ENCODE measurements around the gene TTC9. TPM values are rescaled to one million over a fixed set of nuclear protein-coding genes. Genes with fewer than 3 reads are reported as not detected.

TTC9 gene
- total RNA-seq, 2 donors from 2014 or later: 1.6 to 2.6 TPM

DNA sequence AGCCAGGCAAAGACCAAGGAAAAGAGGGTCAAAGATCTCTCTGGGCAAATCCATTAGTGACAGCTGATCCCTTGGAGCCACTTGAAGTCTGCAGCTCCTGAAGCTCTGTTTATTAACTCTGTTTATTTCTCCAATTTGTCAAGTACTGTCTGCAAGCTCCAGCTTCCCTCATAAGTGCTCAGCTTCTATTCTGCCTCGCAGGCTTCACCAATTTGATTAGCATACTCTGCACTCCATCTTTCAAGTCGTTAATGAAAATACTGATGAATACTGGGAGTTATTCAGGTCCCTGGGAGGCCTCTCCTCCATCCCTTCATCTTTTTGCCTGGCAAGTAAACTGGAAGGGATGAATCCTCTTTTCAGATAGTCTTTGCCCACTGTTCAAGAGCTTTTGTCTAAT is 54.3 kb downstream of the TTC9 start:
- Histone ChIP-seq H3K9me3 (no peaks in the 10 kb centered on the region), H3K27ac (no peak overlapping the region), H3K36me3 (replicated peaks in 1 of 2; ENCODE audit: insufficient read depth in 1 of 2, low read depth in 2 of 2) (no peaks in the 10 kb centered on the region), H3K4me3 (no peak overlapping the region), H3K4me1 (no peaks in the 10 kb centered on the region), H3K27me3 (no peaks in the 10 kb centered on the region)
- intact Hi-C loops (cut with DNase I): no loop called here
- ATAC-seq (no peak), DNase-seq (no peak)
- TF ChIP-seq, protein P1, sequence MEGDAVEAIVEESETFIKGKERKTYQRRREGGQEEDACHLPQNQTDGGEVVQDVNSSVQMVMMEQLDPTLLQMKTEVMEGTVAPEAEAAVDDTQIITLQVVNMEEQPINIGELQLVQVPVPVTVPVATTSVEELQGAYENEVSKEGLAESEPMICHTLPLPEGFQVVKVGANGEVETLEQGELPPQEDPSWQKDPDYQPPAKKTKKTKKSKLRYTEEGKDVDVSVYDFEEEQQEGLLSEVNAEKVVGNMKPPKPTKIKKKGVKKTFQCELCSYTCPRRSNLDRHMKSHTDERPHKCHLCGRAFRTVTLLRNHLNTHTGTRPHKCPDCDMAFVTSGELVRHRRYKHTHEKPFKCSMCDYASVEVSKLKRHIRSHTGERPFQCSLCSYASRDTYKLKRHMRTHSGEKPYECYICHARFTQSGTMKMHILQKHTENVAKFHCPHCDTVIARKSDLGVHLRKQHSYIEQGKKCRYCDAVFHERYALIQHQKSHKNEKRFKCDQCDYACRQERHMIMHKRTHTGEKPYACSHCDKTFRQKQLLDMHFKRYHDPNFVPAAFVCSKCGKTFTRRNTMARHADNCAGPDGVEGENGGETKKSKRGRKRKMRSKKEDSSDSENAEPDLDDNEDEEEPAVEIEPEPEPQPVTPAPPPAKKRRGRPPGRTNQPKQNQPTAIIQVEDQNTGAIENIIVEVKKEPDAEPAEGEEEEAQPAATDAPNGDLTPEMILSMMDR (IDR thresholded peaks at IDR 0.05): no peak
- TF ChIP-seq POLR2A (IDR thresholded peaks at IDR 0.05): no peak
- WGBS, 2 donors: 62 to 66% methylated on average over 2 of the region's 2 CpGs

DNA sequence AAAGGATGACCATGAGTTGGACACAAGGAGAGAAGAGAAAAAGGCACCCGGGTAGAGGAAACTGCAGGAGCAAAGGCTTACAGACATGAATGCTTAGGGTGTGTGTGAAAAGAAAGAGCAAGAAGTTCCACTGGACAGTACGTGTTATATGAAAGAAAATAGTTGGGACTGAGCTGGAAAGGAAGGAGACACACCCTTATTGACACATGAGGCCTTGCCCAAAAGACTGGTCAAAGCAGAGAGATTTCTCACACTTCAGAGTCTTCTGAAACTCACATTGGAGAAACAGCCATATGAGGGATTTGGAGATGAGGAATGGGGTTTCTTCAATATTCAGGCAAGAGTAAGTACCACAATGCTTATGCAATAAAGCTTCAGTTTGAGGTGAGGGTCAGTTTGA is 56.0 kb downstream of the TTC9 start:
- ATAC-seq (no peak), DNase-seq (no peak)
- intact Hi-C loops (cut with DNase I): no loop called here
- H3K9me3 ChIP-seq: no peaks in the 10 kb centered on the region
- 78 to 80% methylated on average over 2 of the region's 2 CpGs for WGBS, 2 donors
- TF ChIP-seq, protein P1 (IDR thresholded peaks at IDR 0.05): no peak
- TF ChIP-seq POLR2A (IDR thresholded peaks at IDR 0.05): no peak
- no peaks in the 10 kb centered on the region for H3K4me1 ChIP-seq
- no peak overlapping the region for H3K27ac ChIP-seq
- no peak overlapping the region for H3K4me3 ChIP-seq
- no peaks in the 10 kb centered on the region for H3K36me3 ChIP-seq (replicated peaks in 1 of 2; ENCODE audit: insufficient read depth in 1 of 2, low read depth in 2 of 2)
- no peaks in the 10 kb centered on the region for H3K27me3 ChIP-seq

DNA sequence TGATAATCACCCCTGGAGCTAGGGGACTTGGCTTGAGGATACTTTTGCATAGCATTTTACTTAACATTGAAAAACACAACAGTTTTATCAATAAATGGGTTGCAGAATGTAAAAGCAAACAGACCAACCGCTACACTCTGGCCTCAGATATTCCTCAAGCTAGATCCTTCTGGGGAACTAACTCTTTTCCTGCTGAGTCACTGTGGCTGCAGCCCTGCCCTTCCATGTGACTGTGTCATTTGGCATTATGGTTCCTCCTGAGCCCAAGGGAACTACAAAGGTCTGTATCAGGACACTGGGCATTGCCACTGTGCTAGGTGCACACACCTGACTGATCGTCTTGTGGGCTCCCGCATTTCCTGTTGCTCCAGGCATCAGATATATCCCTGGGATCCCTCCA is 56.6 kb downstream of the TTC9 start:
- Histone ChIP-seq H3K27ac (no peak overlapping the region), H3K4me3 (no peak overlapping the region), H3K4me1 (no peaks in the 10 kb centered on the region), H3K27me3 (no peaks in the 10 kb centered on the region), H3K36me3 (replicated peaks in 1 of 2; ENCODE audit: insufficient read depth in 1 of 2, low read depth in 2 of 2) (no peaks in the 10 kb centered on the region), H3K9me3 (no peaks in the 10 kb centered on the region)
- 65 to 76% methylated on average over 3 of the region's 3 CpGs for WGBS, 2 donors
- DNase-seq (peak in 3 of 4 donors; percentile 21 to 44 (median 43)), ATAC-seq (no peak)
- TF ChIP-seq POLR2A (IDR thresholded peaks at IDR 0.05): no peak
- TF ChIP-seq, protein P1 (IDR thresholded peaks at IDR 0.05): no peak
- intact Hi-C loops (cut with DNase I): no loop called here

DNA sequence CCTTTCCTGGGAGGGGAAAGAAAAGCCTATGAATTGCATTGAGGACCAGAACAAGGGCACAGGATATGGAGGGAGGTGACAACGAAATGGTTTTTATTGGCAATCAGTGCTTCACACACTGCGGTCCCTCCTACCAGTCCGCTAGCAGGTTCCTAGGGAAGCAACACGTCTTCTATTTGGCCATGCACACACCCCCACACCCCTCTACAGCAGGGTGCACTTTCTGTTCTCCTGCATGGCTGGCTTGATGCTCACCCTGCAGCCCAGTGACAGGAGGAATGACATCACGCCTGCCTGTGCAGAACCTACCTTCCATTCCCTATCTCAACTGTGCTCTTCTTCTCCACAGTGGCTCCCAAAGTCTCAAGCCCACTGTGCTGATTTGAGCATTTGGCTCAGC is 57.9 kb downstream of the TTC9 start:
- Histone ChIP-seq H3K27me3 (no peaks in the 10 kb centered on the region), H3K36me3 (replicated peaks in 1 of 2; ENCODE audit: insufficient read depth in 1 of 2, low read depth in 2 of 2) (no peaks in the 10 kb centered on the region), H3K4me1 (no peaks in the 10 kb centered on the region), H3K27ac (no peak overlapping the region), H3K9me3 (no peaks in the 10 kb centered on the region), H3K4me3 (no peak overlapping the region)
- no peak for DNase-seq
- no peak for TF ChIP-seq POLR2A (IDR thresholded peaks at IDR 0.05)
- TF ChIP-seq, protein P1 (IDR thresholded peaks at IDR 0.05): no peak
- intact Hi-C loops (cut with DNase I): no loop called here
- WGBS, 2 donors: 76 to 78% methylated on average over 5 of the region's 5 CpGs
- ATAC-seq: no peak

DNA sequence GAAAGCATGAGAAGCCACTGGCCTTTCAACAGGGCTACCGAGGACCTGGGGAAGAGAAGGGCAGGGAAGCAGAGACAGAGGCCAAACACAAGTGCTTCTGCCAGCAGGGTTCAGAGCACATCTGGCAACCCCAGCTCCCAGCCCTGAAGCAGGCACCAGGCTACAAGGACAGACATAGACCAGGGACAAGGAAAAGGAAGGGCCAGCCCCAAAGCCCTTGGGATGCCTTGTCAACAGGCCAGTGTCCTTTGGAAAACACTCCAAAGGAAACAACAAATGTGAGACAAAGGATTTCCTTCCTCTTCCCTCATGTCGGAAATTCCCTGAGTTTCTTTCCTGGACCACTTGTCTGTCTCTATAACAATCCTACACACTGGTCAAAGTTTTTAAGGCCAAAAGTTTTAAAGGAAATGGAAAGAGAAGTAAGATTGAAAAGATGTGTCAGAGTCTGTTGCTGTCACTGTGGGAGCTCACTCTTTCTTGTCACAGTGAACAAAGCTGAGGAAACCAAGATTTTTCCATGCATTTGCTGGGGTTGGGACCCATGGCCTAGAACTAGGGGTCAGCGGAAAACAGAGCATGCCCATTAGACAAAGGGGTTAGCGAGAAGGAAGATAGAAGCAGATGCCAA is 59.4 kb downstream of the TTC9 start:
- no peaks in the 10 kb centered on the region for H3K27me3 ChIP-seq
- intact Hi-C loops (cut with DNase I): no loop called here
- H3K27ac ChIP-seq: no peak overlapping the region
- H3K36me3 ChIP-seq (replicated peaks in 1 of 2; ENCODE audit: insufficient read depth in 1 of 2, low read depth in 2 of 2): no peaks in the 10 kb centered on the region
- TF ChIP-seq POLR2A (IDR thresholded peaks at IDR 0.05): no peak
- TF ChIP-seq, protein P1 (IDR thresholded peaks at IDR 0.05): no peak
- no peak overlapping the region for H3K4me3 ChIP-seq
- H3K4me1 ChIP-seq: peaks cover 5% of the 10 kb centered on the region
- ATAC-seq: no peak
- 61 to 77% methylated on average over 4 of the region's 4 CpGs for WGBS, 2 donors
- DNase-seq: no peak
- no peaks in the 10 kb centered on the region for H3K9me3 ChIP-seq

Data from body of pancreas (tissue), 4 donors.